GM21367 (cell line): Measurements from ENCODE around the gene PCGF3.
"Not testable (repeated sequence)": the region's sequence is repeated elsewhere in the genome, so short reads cannot be mapped to it uniquely, and the experiment has no call there.

Experiments
- ATAC-seq: cut with Tn5 transposase; IDR thresholded peaks from one replicate; pipeline ENCODE4 v1.9.1; 2021; ENCODE audit not compliant: unreplicated experiment

PCGF3 gene

DNA sequence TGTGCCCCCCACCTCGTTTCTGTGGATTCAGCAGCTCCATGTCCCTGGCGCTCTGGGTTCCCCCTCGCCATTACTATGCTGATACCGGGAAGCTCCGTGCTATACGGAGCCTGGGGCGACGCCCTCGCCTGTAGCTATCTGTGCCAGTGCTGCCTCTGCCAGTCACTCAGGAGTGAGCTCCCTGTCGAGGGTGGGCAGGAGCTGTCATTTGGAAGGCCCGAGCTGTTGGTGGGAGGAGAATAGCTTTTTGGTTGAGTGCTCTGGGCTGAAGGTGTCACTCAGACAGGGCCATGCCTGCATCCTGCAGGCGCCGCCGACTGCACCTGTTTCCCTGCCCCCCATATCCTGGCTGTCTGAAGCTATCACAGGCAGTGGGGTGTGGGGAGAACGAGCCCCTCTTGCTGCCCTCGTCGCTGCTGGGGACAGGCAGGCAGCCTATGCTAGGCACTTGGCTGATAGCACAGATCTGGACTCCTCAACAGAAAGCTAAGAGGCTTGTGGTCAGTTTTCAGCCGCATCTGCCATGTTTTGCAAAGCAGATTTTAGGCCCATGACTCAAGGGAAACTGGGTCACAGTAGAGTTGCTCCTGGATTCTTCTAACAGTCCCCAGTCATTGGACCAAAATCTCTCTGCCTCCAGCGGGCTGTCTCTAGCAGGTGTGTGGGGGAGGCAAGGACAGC, 88.4 kb downstream of the PCGF3 start:
- ATAC-seq: no peak

DNA sequence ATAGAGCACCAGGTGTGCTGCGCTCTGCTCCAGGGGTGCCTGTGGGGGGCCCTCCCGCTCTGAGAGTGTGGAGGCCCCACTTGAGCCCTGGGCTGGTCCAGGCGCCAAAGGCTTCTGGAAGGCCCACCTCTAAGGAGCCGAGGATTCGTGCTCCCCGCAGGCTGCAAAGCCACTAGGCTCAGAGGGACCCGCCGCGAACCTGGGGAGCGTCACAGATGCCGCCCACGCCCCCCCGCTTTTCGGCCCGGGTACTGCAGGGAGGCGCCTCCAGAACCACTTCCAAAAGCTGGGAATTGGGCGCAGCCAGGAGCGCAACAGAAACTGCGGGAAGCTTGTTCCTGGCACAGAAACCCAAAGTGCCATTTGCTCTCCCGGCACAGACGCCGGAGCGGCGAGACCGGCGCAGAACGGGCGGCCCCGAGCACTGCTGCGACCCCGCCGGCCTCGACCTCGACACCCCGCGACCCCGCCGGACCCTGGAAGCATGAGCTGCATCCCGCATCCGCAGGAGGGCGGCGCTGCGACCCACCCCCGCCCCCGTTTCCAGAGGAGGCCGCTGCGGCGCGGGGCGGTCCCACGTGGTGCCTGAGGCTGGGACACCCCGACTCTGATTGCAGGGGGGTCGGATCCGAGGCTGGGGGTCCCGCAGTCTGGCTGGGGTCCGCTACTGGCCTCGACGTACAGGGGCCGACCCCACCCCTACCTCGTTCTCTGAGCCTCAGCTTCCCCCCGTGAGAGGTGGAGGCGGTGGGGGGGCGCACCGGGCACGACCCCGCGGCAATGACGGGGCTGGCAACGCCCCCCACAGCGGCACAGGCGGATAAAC, 89.5 kb downstream of the PCGF3 start:
- ATAC-seq: no peak

DNA sequence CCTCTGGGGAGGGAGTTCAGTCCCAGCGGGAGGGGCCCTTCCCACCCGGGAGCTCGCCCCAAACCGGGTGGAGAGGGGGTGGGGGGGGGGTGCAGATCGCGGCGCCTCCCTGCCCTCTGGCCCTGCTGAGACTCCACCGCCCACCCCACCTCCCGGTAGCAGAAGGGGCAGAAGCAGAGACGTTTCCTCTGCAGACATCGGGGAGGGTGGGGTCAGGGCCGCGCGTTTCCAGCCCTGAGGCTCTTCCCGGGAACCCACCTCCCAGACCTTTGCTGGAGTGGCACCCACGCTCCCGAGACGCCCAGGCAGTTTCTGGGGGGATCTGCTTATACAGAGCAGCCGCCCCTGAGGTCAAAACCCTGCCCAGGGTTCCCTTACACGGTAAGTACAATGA, 90.1 kb downstream of the PCGF3 start:
- ATAC-seq: no peak

DNA sequence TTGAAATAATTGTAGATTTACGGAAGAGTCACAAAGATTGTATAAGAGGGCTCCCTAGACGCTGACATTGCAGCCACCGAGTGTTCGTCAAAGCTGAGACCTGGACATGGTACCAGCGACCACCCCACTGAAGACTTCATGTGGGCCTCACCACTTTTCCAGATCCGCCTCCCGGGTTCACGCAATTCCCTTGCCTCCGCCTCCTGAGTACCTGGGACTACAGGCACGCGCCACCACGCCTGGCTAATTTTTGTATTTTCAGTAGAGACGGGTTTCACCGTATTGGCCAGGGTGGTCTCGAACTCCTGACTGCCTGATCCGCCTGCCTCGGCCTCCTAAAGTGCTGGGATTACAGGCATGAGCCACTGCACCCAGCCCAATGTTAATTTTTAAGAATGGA, 90.6 kb downstream of the PCGF3 start:
- ATAC-seq: no peak

DNA sequence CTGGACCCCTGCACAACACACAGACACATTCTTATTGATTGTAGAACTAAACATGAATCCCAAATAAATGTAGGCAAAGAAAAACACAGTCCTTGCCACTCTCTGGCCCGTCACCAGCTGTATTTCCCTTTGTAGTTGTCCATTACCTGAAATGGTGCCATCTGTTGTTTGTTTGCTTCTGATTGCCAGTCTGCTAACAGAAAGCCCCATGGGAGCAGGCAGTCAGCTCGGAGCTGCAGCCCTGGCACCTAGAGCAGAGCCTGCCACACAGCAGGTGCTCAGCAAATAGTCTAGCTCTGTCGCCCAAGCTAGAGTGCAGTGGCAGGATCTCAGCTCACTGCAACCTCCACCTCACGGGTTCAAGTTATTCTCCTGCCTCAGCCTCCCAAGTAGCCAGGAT, 91.4 kb downstream of the PCGF3 start:
- ATAC-seq: no peak

DNA sequence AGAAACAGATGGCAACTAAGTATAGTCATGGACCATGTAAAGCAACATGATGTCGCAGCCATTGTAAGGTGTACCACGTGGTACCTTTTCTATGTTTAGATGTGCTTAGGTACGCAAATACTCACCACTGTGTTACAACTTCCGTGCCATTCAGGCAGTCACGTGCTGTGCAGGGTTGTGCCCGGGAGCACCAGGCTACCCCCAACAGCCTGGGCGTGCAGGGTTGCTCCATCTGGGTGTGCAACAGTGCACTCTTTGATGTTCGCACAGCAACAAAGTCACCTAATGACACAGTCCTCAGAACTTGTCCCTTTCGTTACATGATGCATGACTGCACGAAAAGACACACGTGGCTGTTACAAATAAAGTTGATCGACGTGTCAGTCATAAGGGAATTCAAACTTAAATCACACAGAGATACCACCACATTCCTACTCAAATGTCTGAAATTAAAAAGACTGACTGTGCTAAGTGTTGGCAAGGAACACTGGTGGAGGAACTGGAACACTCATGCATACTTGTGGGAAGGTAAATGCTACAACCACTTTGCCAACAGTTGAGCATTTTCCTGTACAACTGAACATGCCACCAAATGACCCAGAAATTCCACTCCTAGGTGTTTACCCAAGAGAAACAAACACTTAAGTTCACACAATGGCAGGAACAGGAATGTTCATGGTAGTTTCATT, 95.9 kb downstream of the PCGF3 start:
- no peak for ATAC-seq

DNA sequence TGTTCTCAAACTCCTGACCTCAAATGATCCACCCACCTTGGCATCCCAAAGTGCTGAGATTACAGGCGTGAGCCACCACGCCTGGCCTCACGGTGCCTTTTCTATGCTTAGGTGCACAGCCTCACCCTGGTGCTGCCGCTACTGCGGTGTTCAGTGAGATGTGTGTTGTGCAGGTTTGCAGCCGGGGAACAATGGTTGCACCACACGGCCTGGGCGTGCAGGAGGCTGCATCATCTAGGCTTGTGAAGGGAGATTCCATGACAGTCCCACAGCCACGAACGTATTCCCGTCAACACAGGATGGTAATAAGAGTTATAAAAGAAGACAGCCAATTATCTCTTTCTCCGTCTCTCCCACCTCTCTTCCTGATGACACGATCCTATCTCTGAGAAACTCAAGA, 98.3 kb downstream of the PCGF3 start:
- ATAC-seq: no peak

DNA sequence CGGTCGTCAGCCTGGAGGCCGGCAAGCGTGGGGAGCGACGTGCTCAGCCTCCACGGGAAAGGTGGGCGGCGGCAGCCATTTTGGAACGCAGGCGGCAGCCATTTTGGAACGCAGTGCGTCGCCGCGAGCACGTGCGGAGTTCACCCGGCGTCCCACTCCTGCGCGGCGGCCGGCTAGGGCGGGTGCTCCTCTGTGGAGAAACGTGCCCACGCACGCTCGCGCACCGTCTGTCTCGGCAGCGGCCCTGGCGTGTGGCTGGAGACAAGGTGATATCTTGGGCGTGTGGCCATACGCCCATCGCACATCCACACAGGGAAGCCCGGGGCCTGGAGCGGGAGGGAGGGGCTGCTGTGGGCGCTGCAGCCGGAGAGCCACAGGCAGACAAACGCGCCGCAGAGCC, 99.2 kb downstream of the PCGF3 start:
- ATAC-seq: no peak

DNA sequence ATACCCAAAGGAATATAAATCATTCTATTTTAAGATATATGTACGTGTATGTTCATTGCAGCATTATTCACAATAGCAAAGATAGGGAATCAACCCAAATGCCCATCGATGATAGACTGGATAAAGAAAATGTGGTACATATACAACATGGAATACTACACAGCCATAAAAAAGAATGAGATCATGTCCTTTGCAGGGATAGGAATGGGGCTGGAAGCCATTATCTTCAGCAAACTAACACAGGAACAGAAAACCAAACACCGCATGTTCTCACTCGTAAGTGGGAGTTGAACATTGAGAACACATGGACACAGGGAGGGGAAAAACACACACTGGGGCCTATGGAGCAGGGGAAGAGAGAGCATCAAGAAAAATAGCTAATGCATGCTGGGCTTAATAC, 101.3 kb downstream of the PCGF3 start:
- not testable (repeated sequence) for ATAC-seq

DNA sequence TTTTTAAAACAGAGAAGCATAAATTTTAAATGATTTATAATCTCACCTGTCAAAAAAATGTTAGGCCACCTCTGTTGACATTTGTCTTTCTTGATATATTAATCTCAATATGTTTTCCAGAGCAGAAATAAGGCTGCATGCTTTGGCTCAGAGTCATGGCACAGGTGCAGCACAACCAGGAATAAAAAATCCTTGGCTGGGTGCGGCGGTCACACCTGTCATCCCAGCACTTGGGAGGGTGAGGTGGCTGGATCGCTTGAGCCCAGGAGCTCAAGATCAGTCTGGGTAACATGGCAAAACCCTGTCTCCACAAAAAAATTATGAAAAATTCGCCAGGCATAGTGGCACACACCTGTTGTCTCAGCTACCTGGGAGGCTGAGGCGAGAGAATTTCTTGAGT, 102.2 kb downstream of the PCGF3 start:
- ATAC-seq: no peak

DNA sequence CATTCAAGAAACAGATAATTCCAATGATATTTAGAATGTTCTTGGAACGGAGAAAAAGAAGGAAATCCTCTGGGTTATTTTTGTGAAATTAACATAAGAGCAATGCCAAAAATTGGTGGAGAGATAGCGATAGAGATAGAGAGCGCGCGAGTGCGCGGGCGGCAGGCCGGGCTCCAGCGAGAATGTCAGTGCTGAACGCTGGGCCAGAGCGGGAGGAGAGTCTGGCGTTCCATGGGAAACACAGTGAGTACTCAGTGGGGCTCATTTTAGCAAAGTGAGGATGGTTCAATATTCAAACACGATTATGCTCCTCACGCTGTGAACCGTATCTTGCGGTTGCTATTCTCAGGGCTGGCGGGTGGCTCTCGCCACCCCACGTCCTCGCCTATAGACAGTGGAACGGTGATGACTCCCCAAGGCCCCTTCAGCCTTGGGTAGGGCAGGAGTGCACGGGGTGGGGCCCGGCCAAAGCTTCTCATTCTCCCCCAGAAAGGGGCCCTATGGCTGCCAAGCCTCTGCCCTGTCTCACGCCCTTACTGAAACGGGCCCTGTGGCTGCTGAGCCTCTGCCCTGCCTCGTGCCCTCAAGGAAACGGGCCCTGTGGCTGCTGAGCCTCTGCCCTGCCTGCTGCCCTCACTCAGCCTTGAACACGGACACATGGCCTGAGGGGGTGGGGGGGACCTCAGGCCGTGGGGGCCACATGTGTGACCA, 103.4 kb downstream of the PCGF3 start:
- no peak for ATAC-seq

DNA sequence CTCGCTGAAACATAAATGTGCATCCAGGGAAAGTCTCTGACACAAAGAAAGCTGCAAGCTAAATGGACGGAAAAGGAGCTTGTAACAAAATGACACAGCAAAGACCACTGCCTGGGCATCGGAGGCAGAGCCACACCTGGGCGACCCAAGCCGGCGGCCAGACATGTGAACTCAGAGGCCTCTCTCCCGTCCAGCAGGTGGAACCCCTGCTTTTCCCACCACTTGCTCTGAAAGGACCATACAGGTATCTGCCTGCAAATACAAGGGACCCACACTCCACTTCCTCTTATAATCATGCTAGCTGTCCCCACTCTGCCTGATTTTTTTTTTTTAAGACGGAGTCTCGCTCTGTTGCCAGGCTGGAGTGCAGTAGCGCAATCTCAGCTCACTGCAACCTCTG, 108.3 kb downstream of the PCGF3 start:
- ATAC-seq: no peak

DNA sequence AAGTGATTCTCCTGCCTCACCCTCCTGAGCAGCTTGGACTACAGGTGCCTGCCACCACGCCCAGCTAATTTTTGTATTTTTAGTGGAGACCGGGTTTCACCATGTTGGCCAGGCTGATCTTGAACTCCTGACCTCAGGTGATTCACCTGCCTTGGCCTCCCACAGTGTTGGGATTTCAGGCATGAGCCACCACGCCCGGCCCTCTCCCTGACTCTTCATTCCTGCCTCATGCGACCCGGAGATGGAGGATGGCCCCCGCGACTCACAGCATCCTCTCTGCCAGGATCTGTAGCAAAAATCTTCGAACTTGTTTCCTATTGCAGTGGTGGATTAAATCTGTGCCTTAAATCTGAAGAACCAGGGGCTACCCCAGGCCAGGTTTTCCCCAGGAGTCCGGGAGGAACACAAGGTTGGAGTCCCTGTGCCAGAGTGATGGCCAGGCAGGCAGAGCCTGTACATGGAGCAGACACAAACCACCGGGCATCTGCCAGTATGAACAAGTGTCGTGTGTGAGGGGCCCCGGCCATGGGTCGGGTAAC, 108.7 kb downstream of the PCGF3 start:
- no peak for ATAC-seq

DNA sequence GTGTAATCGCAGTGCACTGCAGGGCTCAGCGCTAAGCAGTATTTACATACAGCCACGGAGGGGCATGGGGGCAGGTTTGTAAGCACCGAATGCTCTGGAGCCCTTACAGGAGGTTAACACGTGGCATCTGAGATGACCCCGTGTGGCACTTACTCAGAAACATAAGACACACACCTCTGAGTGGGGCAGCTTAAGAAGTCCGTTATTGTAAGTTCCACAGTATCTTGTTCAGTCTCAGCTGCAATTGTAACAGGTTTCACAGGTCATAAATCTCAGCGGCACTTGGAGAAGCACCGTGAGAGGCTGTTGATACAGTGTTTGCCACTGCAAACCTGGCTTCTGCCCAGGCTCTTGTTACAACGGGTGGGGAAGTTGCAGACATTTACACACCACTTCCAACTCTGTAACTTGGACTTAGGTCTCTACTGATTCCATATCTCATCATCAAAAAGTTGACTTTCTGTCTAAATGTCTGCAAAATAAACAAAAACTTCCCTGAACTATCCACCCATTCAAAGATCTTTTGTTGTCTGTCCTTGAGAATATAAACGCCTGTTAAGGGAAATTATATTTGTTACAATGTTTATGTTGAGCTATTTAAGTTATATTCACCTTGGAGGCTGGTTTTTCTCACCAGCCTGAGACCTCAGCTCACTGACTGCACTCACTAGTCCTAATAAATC, 110.0 kb downstream of the PCGF3 start:
- ATAC-seq: no peak

DNA sequence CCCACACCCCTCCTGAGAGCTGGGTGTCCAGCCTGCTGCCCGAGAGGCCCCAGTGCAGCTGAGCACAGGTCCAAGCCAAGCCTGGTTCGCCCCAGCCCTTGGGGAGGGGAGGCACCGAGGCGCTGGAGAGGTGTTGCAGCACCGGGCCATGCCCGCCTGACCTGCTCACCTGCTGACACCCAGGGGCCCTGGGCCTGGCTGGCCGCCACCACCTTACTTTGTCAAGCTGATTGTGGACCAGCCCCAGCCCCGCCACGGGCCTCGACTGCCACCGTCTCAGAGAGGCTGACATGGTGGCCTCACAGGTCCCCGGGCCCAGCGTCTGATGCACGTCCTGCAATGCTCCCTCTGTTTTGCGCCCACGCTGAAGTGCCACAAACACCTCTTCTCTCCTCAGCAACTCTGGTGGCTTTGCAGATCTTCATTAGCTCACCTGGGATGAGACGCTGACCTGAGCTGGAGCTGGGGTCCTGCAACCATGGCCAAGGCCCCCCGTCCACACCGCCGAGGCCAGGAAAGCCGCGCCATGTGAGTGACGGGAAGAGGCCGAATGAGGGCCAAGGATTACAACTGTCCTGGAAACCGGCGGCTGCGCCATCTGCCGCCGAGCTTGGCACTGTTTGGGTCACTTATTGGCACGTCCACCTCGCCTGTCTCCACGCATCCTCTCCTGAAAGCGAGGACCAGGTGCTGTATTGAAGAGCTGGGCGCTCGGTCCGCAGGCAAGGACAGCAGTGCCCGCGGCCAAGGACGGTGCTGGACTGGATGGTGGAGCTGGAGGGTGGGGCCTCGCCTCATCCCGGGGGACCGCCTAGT, 112.7 kb downstream of the PCGF3 start:
- no peak for ATAC-seq

DNA sequence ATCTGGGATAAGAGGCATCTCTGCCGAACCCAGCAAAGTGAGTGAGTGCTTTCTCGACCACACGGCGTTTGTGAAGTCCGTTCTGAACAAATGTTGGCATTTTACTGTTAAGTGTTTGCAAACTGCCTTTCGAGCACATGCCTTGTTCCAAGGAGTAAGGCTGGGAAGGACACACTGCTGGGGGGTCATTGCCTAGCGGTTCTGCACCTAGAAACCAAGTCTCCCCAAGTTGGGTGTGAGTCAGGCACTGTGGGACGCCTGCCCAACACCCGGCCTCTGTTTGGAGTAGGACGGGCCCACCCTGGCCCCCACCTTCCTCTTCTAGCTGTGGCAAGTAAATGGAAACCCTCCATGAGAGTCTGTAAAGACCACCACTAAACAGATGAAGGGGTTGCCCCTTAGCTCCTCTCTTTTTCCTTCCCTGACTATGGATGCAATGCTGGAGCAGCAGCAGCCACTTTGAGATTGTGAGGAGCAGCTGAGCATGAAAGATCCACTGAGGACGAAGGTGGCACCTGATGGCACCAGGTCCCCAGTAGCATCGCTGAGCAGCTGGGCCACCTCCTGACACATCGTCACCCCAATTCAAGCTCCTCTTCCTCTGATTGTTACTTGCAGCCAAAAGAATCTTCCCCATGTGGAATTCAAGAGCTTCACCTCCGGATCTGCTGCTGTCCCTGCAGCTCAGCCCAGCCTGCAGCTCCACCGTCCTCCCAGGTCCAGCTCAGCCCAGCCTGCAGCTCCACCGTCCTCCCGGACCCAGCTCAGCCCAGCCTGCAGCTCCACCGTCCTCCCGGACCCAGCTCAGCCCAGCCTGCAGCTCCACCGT, 114.0 kb downstream of the PCGF3 start:
- ATAC-seq: no peak
